ENCODE results near the gene TMC1. TPM values are rescaled to one million over a fixed set of nuclear protein-coding genes. Genes with fewer than 3 reads are reported as not detected.

TMC1 gene
- total RNA-seq, 4 donors from 2014 or later: 0.32 TPM; not detected in 3

DNA sequence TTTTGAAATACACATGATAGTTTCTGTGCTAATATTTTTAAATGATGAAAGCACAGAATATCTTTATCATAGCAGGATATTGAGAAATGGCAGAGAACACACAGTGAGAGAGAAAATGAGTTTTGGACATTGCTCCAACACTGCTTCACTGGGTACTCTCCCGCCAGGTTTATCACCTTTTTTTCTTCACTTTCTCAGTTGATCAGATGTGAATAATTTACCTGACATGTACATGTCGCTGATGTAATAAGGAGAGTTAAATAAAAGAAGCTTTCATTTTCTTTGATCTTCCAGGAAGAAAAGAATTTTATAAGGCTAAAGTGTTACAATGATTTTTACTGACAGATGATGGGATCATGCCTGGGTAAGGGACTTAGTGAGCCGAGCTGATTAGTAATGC, 297.0 kb downstream of the TMC1 start:
- no peak overlapping the region for H3K4me3 ChIP-seq
- no peak for TF ChIP-seq POLR2A (IDR thresholded peaks at IDR 0.05)
- no peak for TF ChIP-seq CTCF (IDR thresholded peaks at IDR 0.05)
- intact Hi-C loops (cut with DNase I; ENCODE audit: low total_unique reads) (no loop called here), in situ Hi-C loops (cut with MboI; ENCODE audit: low pct_ligation_motif_present in 1 of 4, low pct_unique_long_range_greater_than_20kb in 1 of 4, low sequenced_read_pairs in 3 of 4) (loop anchor here in 2 of 4 donors (25.0 kb wide), 3 partner anchors 206 to 781 kb away; no protein-coding TSS in a partner anchor)
- H3K36me3 ChIP-seq: no peaks in the 10 kb centered on the region
- no peak overlapping the region for H3K27ac ChIP-seq
- H3K9me3 ChIP-seq: no peaks in the 10 kb centered on the region
- no peak for DNase-seq
- WGBS, 2 donors (ENCODE audit: low coverage in 1 of 2): 54 to 55% methylated on average over 3 of the region's 3 CpGs
- peaks cover 0 to 15% (median 6%) of the 10 kb centered on the region in 4 donors for H3K4me1 ChIP-seq
- no peaks in the 10 kb centered on the region for H3K27me3 ChIP-seq

GRCh38 chr9:72823971-72824370, 302.6 kb downstream of the TMC1 start:
- Histone ChIP-seq H3K36me3 (no peaks in the 10 kb centered on the region), H3K27me3 (no peaks in the 10 kb centered on the region), H3K4me3 (no peak overlapping the region), H3K9me3 (no peaks in the 10 kb centered on the region), H3K4me1 (peaks cover 0 to 31% (median 15%) of the 10 kb centered on the region in 4 donors), H3K27ac (no peak overlapping the region)
- intact Hi-C loops (cut with DNase I; ENCODE audit: low total_unique reads): loop anchor here (10.0 kb wide), 1 partner anchor 539 kb away; no protein-coding TSS in a partner anchor
- in situ Hi-C loops (cut with MboI; ENCODE audit: low pct_ligation_motif_present in 1 of 4, low pct_unique_long_range_greater_than_20kb in 1 of 4, low sequenced_read_pairs in 3 of 4): loop anchor here (5.0 to 25.0 kb wide), 6 partner anchors 212 to 787 kb away; no protein-coding TSS in a partner anchor
- 84% methylated on average over 5 of the region's 5 CpGs; no CpG with 5 or more reads in 1 of the 2 donors for WGBS, 2 donors (ENCODE audit: low coverage in 1 of 2)
- DNase-seq: no peak
- TF ChIP-seq POLR2A (IDR thresholded peaks at IDR 0.05) (no peak), EP300 (IDR thresholded peaks at IDR 0.05; ENCODE audit: low read depth) (no peak), POLR2AphosphoS5 (IDR thresholded peaks at IDR 0.05) (no peak), CTCF (IDR thresholded peaks at IDR 0.05) (no peak)

GRCh38 chr9:72826996-72827949, 305.9 kb downstream of the TMC1 start:
- Histone ChIP-seq H3K4me3 (no peak overlapping the region), H3K36me3 (no peaks in the 10 kb centered on the region), H3K4me1 (peaks cover 0 to 27% (median 15%) of the 10 kb centered on the region in 4 donors), H3K27ac (peak overlapping the region in 2 of 4 donors; percentile 6 to 36), H3K9me3 (no peaks in the 10 kb centered on the region), H3K27me3 (no peaks in the 10 kb centered on the region)
- in situ Hi-C loops (cut with MboI; ENCODE audit: low pct_ligation_motif_present in 1 of 4, low pct_unique_long_range_greater_than_20kb in 1 of 4, low sequenced_read_pairs in 3 of 4) (loop anchor here in 2 of 4 donors (10.0 kb wide), 2 partner anchors 542 to 782 kb away; no protein-coding TSS in a partner anchor), intact Hi-C loops (cut with DNase I; ENCODE audit: low total_unique reads) (loop anchor here (10.0 kb wide), 1 partner anchor 542 kb away; no protein-coding TSS in a partner anchor)
- no peak for TF ChIP-seq EP300 (IDR thresholded peaks at IDR 0.05; ENCODE audit: low read depth)
- no peak for TF ChIP-seq CTCF (IDR thresholded peaks at IDR 0.05)
- TF ChIP-seq POLR2A (IDR thresholded peaks at IDR 0.05): no peak
- no peak for TF ChIP-seq POLR2AphosphoS5 (IDR thresholded peaks at IDR 0.05)
- no peak for DNase-seq
- WGBS, 2 donors (ENCODE audit: low coverage in 1 of 2): 58 to 59% methylated on average over 5 to 7 of the region's 7 CpGs

Measured in transverse colon (tissue), 4 donors.